Astrocyte of the cerebellum (primary cell): ENCODE measurements around the gene WNT3A.

Experiments
- DNase-seq: peaks from one replicate; pipeline ENCODE4 v3.0.0-alpha.2; 2011; ENCODE audit warnings: low read depth
- H3K4me3 ChIP-seq: 2 replicates; pipeline ENCODE4 v1.5.1; 2011; ENCODE audit warnings: mild to moderate bottlenecking, low read depth, low read length, moderate library complexity
- CTCF ChIP-seq: IDR thresholded peaks from 2 replicates; pipeline ENCODE4 v1.5.1; 2012; ENCODE audit warnings: low read length, low read depth, moderate library complexity, mild to moderate bottlenecking; ENCODE audit errors: missing control alignments
- in situ Hi-C: cut with HindIII; loops from 2 replicates; pipeline ENCODE4 v1.10.0; 2017; ENCODE audit warnings: low sequenced_read_pairs

Gene WNT3A

GRCh38 chr1:228104526-228105269 lies 97.9 kb downstream of the WNT3A start:
- in situ Hi-C loops: loop anchor here (5.0 kb wide), 1 partner anchor 108 kb away; no protein-coding TSS in a partner anchor
- DNase-seq: no peak
- H3K4me3 ChIP-seq: no peak overlapping the region
- no peak for TF ChIP-seq CTCF

- in situ Hi-C loops: loop anchor here (5.0 kb wide), 1 partner anchor 107 kb away; no protein-coding TSS in a partner anchor
- DNase-seq: no peak
- TF ChIP-seq CTCF: no peak
- H3K4me3 ChIP-seq: no peak overlapping the region
Measured at GRCh38 chr1:228105270-228105995, 98.6 kb downstream of the WNT3A start.

GRCh38 chr1:228105996-228106799 lies 99.4 kb downstream of the WNT3A start:
- in situ Hi-C loops: loop anchor here (5.0 kb wide), 1 partner anchor 106 kb away; no protein-coding TSS in a partner anchor
- no peak for TF ChIP-seq CTCF
- H3K4me3 ChIP-seq: no peak overlapping the region
- no peak for DNase-seq

- no peak for DNase-seq
- no peak overlapping the region for H3K4me3 ChIP-seq
- in situ Hi-C loops: loop anchor here (5.0 kb wide), 1 partner anchor 106 kb away; no protein-coding TSS in a partner anchor
- TF ChIP-seq CTCF: no peak
Measured at GRCh38 chr1:228106800-228107054, 99.9 kb downstream of the WNT3A start.

GRCh38 chr1:228107636-228108035 lies 100.8 kb downstream of the WNT3A start:
- in situ Hi-C loops: loop anchor here (5.0 kb wide), 1 partner anchor 105 kb away; no protein-coding TSS in a partner anchor
- DNase-seq: no peak
- H3K4me3 ChIP-seq: no peak overlapping the region
- TF ChIP-seq CTCF: no peak

- peak overlapping the region; percentile 84 for H3K4me3 ChIP-seq
- no peak for DNase-seq
- in situ Hi-C loops: loop anchor here (5.0 kb wide), 1 partner anchor 104 kb away; no protein-coding TSS in a partner anchor
- TF ChIP-seq CTCF: no peak
Measured at GRCh38 chr1:228108055-228108690, 101.4 kb downstream of the WNT3A start.
